GM19328 (cell line): ENCODE measurements around the gene PCDH15.

Experiments
- ATAC-seq: cut with Tn5 transposase; IDR thresholded peaks from one replicate; pipeline ENCODE4 v1.9.1; 2021; ENCODE audit warnings: mild to moderate bottlenecking, moderate library complexity; ENCODE audit not compliant: unreplicated experiment

Gene PCDH15

GRCh38 chr10:54800741-54801421, at the start of gene PCDH15:
TSS of gene PCDH15 (minus strand) at chr10:54801231. CDS start at chr10:54664262, 136,969 bp downstream.
- no peak for ATAC-seq

- no peak for ATAC-seq
These were observed 42.9 kb upstream of the PCDH15 start for GRCh38 chr10:54843932-54844331.

GRCh38 chr10:54843085-54843646, 42.1 kb upstream of the PCDH15 start:
- ATAC-seq = no peak

GRCh38 chr10:54837479-54837878, 36.4 kb upstream of the PCDH15 start:
- no peak for ATAC-seq

GRCh38 chr10:54833029-54833428, 32.0 kb upstream of the PCDH15 start:
- ATAC-seq = no peak

- ATAC-seq = no peak
These were observed 26.0 kb upstream of the PCDH15 start for GRCh38 chr10:54826994-54827560.

- ATAC-seq = no peak
These were observed 14.6 kb upstream of the PCDH15 start for GRCh38 chr10:54815583-54815982.

GRCh38 chr10:54808186-54808935, 7.3 kb upstream of the PCDH15 start:
- ATAC-seq = no peak

GRCh38 chr10:54799506-54799905, 1.5 kb downstream of the PCDH15 start:
- no peak for ATAC-seq

- ATAC-seq = no peak
These were observed 3.3 kb downstream of the PCDH15 start for GRCh38 chr10:54797636-54798321.

- ATAC-seq = no peak
These were observed 4.2 kb downstream of the PCDH15 start for GRCh38 chr10:54796881-54797280.

- ATAC-seq = no peak
These were observed 24.4 kb downstream of the PCDH15 start for GRCh38 chr10:54776622-54777021.

GRCh38 chr10:54772468-54773122, 28.4 kb downstream of the PCDH15 start:
- ATAC-seq = no peak

- ATAC-seq = no peak
These were observed 32.0 kb downstream of the PCDH15 start for GRCh38 chr10:54769051-54769450.

GRCh38 chr10:54758791-54759190, 42.2 kb downstream of the PCDH15 start:
- no peak for ATAC-seq

GRCh38 chr10:54749623-54750022, 51.4 kb downstream of the PCDH15 start:
- no peak for ATAC-seq

- ATAC-seq = no peak
These were observed 55.6 kb downstream of the PCDH15 start for GRCh38 chr10:54745436-54745835.

- no peak for ATAC-seq
These were observed 58.6 kb downstream of the PCDH15 start for GRCh38 chr10:54742416-54742815.

GRCh38 chr10:54728511-54728910, 72.5 kb downstream of the PCDH15 start:
- no peak for ATAC-seq

GRCh38 chr10:54722075-54722474, 79.0 kb downstream of the PCDH15 start:
- ATAC-seq = no peak

GRCh38 chr10:54710918-54711317, 90.1 kb downstream of the PCDH15 start:
- ATAC-seq = no peak
